ENCODE measurements around the gene TRIM22.
"Not testable (repeated sequence)": the region's sequence is repeated elsewhere in the genome, so short reads cannot be mapped to it uniquely, and the experiment has no call there.

TRIM22 gene, protein sequence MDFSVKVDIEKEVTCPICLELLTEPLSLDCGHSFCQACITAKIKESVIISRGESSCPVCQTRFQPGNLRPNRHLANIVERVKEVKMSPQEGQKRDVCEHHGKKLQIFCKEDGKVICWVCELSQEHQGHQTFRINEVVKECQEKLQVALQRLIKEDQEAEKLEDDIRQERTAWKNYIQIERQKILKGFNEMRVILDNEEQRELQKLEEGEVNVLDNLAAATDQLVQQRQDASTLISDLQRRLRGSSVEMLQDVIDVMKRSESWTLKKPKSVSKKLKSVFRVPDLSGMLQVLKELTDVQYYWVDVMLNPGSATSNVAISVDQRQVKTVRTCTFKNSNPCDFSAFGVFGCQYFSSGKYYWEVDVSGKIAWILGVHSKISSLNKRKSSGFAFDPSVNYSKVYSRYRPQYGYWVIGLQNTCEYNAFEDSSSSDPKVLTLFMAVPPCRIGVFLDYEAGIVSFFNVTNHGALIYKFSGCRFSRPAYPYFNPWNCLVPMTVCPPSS
- total RNA-seq = 95.5 to 511 (median 493) reads per million in 3 experiments

DNA sequence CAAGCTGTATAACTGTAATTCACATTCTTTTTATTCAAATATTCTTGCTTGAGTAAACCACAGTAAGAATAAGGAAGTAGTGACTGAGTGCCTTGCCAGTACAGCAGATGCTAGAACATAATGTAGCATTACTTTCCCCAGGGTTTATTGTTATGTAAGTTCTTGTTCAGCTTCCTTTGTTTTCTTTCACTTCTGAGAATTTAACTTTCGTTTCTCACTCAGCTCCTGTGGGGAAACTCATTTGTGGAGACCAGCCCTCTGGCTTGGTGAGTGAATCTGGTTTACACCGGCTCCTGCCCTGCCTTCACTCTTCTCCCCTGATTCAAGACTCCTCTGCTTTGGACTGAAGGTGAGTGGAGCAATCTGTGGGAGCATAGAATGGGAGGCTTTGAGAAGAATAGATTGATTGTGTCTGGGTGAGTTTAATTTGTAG, at the start of gene TRIM22:
TSS of gene TRIM22 (plus strand) at position 240 of the 433 bp plus-strand sequence. CDS start 6,443 bp downstream, outside the sequence.
- peak; percentile 69 for DNase-seq

DNA sequence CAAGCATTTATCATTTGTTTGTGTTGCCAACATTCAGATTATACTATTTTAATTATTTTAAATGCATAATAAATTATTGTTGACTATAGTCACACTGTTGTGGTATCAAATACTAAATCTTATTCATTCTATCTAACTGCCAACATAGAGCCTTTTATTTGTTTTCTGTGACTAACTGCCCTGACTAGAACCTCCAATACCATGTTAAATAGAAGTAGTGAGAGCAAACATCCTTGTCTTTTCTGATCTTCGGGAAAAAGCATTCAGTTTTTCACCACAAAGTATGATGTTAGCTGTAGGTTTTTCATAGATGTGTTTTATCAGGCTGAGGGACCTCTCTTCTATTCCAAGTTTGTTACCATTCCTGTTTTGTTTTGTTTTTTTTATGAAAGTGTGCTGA, 49.6 kb upstream of the TRIM22 start:
- no peak for DNase-seq

GRCh38 chr11:5643585-5643984, 46.0 kb upstream of the TRIM22 start:
- no peak for DNase-seq

DNA sequence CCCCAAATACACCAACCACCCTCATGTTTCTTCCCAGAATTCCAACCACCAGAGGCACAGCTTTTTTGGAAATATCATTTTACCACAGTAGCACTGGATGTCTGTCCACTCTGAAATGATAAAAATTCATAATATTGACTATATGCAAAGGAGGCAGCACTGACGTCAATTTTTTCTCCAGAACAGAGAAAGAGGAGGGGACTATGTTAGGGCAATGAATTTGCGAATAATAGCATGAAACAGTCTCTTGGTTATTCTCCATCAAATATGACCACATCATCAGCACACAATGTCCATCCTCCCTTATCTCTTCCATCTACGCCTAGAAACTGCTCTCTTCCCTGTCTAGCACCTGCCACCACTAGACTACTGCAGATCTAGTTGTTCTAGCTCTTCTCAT, 43.5 kb upstream of the TRIM22 start:
- DNase-seq = no peak

GRCh38 chr11:5655474-5655873, 34.1 kb upstream of the TRIM22 start:
- DNase-seq = no peak

GRCh38 chr11:5656956-5657355, 32.6 kb upstream of the TRIM22 start:
- DNase-seq = not testable (repeated sequence)

DNA sequence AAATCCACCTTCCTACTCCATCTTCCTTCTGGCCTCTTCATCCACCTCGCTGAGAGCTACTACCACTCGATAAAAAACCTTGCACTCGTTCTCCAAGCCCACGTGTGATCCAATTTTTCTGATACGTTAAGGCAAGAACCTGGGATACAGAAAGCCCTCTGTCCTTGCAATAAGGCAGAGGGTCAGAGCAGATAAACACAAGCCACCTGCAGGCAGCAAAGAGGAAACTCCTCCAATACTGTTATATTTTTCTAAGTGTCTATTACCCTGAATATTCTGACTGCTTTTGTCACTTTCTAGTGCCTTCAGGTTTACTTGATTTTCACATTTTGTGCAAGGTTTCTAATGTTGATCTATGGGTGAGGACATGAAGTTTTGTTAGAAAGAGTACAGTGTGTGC, 31.3 kb upstream of the TRIM22 start:
- DNase-seq = no peak

- DNase-seq = no peak
These were observed 26.1 kb upstream of the TRIM22 start for GRCh38 chr11:5663511-5663910.

- DNase-seq = no peak
These were observed 24.5 kb upstream of the TRIM22 start for GRCh38 chr11:5665051-5665570.

- no peak for DNase-seq
These were observed 23.7 kb upstream of the TRIM22 start for GRCh38 chr11:5665746-5666401.

DNA sequence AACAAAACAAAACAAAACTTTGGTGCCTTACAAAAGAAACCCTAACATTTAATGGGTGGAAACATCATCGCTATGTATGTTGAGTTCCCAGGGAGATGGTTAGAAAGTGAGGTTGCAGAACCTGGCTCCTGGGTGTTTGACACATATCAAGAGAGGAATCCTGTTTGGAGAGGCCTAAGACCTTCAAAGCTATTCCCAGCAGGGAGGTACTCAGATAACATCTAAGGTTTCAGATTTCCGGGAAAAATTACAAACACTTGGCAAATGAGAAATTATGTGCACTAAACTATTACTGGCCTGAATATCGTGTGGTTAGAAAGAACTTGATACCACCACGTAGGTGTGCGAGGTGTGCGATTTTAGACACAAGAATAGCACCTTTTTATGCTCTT, 23.2 kb upstream of the TRIM22 start:
- no peak for DNase-seq

GRCh38 chr11:5671831-5672230, 17.8 kb upstream of the TRIM22 start:
- DNase-seq = no peak

DNA sequence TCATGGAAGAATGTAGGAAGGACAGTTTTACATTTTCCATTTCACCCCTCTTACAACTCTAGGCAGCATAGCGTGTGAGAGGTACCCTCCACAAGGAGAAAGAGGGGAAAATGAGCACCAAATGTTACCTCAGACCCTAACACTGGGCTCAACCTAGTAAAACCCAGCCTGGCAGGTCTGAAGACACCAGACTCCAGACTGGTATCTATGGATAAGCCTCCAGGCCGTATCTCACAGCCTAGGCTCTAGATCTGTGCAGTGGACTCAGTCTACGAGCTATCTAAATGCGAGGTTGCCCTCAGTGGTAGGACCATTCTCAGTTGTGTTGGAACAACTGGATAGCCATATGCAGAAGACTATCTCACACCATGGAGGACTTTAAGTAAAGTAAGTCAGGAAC, 15.2 kb upstream of the TRIM22 start:
- DNase-seq = no peak

- DNase-seq = no peak
These were observed 9.8 kb upstream of the TRIM22 start for GRCh38 chr11:5679811-5680210.

DNA sequence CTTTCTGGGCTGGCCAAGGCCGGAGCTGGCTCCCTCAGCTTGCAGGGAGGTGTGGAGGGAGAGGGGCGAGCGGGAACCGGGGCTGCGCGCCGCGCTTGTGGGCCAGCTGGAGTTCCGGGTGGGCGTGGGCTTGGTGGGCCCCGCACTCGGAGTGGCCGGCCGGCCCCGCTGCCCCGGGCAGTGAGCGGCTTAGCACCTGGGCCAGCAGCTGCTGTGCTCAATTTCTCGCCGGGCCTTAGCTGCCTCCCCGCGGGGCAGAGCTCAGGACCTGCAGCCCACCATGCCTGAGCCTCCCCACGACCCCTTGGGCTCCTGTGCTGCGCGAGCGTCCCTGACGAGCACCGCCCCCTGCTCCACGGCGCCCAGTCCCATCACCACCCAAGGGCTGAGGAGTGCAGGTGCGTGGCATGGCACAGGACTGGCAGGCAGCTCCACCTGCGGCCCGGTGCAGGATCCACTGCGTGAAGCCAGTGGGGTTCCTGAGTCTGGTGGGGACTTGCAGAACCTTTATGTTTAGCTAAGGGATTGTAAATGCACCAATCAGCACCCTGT, 6.6 kb upstream of the TRIM22 start:
- DNase-seq = not testable (repeated sequence)

DNA sequence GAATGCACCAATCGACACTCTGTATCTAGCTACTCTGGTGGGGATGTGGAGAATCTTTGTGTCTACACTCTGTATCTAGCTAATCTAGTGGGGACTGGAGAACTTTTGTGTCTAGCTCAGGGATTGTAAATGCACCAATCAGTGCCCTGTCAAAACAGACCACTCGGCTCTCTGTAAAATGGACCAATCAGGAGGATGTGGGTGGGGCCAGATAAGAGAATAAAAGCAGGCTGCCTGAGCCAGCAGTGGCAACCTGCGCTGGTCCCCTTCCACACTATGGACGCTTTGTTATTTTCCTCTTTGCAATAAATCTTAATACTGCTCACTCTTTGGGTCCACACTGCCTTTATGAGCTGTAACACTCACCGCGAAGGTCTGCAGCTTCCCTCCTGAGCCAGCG, 6.0 kb upstream of the TRIM22 start:
- DNase-seq = not testable (repeated sequence)

DNA sequence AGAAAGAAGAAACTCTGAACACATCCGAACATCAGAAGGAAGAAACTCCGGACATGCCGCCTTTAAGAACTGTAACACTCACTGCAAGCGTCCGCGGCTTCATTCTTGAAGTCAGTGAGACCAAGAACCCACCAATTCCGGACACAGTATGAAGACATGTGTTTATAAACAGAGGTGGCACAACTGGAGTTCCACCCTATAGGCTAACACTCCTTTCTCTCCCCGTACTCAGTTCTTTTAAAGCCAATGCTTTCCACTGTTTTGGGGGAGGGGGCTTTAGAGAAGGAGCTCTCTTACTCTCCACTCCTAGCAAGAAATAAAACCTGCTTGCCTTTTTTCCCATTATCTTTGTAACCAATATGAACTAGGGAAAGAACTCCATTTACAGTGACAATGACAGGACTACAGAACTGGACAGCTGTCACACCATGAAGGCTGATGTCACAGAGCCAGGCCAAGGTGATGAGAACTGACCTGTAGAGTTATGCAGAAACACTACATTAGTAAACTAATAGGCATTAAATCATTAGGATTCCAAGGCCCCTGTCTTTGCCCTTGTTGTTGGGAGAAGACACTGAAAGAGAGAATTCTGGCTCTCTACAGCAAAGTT, 5.4 kb upstream of the TRIM22 start:
- DNase-seq = no peak

DNA sequence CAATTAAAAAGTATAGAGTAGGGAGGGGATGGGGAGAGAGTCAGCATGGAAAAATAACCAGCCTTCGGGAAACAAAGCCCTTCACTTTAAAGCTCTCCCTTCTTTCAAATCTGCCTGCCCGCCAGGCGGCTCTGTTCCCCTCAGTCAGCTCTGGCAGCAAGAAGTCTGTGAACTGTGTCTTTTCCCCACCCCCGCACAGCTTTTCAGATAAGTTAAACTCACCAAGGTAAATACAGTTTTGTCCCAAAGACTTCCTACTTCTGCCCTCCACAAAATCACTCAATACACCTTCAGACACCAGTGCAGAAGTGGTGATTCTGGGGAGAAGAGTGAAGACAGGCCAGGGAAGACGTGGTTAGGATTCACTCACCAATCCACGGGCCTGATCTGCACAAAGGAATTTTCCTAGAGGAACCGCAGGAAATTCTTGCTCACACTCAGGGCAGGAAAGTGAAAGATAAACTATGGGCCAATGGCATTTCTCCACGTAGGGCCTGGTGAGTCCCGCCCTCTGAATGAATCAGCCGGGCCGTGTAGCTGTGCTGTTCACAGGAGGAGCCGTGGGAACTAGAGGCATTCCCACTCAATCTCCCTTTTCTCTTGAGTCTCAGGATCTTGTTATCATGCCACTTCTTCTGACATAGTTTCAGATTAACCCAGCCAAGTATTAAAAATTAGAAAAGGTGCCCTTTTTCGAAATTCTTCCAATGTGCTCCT, 4.8 kb upstream of the TRIM22 start, which contains the start of gene TRIM5:
TSS of gene TRIM5 (minus strand) at position 429 of the 717 bp plus-strand sequence. CDS start 4,897 bp downstream, outside the sequence.
- peak; percentile 82 for DNase-seq

DNA sequence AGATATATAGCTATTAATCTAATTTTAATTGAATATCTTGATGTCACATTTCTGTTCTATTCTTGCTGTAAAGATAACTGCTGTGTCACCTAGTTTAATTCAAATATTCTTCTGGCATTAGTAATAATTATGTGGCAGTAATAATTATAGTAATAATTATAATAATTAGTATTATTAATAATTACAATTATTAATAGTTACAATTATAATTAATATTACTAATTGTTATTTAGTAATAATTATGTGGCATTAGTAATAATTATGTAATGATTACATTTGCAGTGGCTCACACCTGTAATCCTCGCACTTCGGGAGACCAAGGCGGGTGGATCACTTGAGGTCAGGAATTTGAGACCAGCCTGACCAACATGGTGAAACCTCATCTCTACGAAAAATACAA, 3.2 kb upstream of the TRIM22 start:
- DNase-seq = no peak

DNA sequence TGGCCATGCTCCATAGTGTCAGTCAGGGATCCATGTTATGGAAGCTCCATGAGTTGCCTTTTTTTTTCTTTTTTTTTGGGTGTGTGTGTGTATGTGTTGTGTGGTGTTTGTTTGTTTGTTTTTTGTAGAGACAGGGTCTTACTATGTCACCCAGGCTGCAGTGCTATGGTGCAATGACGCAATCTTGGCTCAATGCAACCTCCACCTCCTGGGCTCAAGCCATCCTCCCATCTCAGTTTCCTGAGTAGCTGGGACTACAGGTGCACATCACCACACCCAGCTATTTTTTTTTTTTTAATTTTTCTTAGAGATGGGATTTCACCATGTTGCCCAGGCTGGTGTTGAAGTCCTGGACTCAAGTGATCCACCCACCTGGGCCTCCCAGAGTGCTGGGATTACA, 1.1 kb upstream of the TRIM22 start:
- no peak for DNase-seq

GRCh38 chr11:5690216-5690615, 626 bp downstream of the TRIM22 start:
- no peak for DNase-seq

DNA sequence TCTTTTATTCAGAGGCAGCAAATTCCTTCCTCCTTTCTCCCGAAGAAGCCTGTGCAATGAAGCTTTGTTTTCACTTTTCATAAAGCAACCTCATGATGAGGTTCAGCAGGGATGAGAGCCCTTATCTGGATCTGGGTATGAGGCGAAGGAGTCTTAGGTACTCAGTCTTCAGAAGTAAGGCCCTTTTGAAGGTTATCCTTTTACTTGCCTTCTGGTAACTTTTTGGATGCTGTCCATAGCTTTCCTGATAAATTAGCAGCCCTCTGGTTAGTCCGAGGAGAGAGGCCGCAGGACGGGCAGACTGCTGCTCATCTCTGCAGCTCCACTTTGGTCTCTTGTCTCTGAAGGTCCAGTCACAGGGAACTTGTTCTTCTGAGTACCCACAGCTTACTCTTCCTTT, 1.1 kb downstream of the TRIM22 start:
- no peak for DNase-seq

Data from central memory CD4-positive, alpha-beta T cell (primary cell).